H1 (cell line): ENCODE results near the gene NOC2L. TPM values are rescaled to one million over a fixed set of nuclear protein-coding genes. Genes with fewer than 3 reads are reported as not detected.

ENCODE experiments used
- CTCF ChIA-PET: fragments of 300-600 bp; sonication (Branson Sonifier 250); formaldehyde crosslinking; loops from one replicate; lab custom pipeline; 2021; ENCODE audit not compliant: partially characterized antibody; lab: Charles Lee
- POLR2A ChIA-PET: fragments of 300-600 bp; sonication (Branson Sonifier 250); formaldehyde crosslinking; loops from one replicate; lab custom pipeline; 2021; ENCODE audit warnings: inconsistent platforms; ENCODE audit not compliant: partially characterized antibody; lab: Charles Lee
- DNase-seq, 2 experiments: peaks; one replicate each; pipeline versions ENCODE4 v3.0.0 to v3.0.0-alpha.2; 2010 to 2022; ENCODE audit warnings: low spot score in 2 of 2, low read depth in 1 of 2, mixed read lengths in 1 of 2
- FAIRE-seq: peaks from 2 replicates; lab custom pipeline; 2011; peaks lifted over from hg19 to GRCh38; lab: Jason Lieb, UNC
- H2AFZ ChIP-seq: 2 replicates; pipeline ENCODE4 v1.8.1; 2012; ENCODE audit warnings: low read length, inconsistent platforms
- H2AK5ac ChIP-seq: 2 replicates; pipeline ENCODE4 v1.6.1; 2013; ENCODE audit warnings: low read depth, low read length
- H2BK120ac ChIP-seq: replicated peaks from 2 replicates; pipeline ENCODE3; 2013; ENCODE audit warnings: low read depth, low read length, inconsistent platforms
- H2BK12ac ChIP-seq: 2 replicates; pipeline ENCODE4 v1.6.1; 2013; ENCODE audit warnings: low read depth, low read length
- H2BK15ac ChIP-seq: 2 replicates; pipeline ENCODE4 v1.6.1; 2013; ENCODE audit warnings: low read length
- H2BK20ac ChIP-seq: 2 replicates; pipeline ENCODE4 v1.6.1; 2013; ENCODE audit warnings: low read length
- H2BK5ac ChIP-seq: 2 replicates; pipeline ENCODE4 v1.6.1; 2013; ENCODE audit warnings: low read depth, low read length
- H3K14ac ChIP-seq: 2 replicates; pipeline ENCODE4 v1.6.1; 2013; ENCODE audit warnings: inconsistent platforms; ENCODE audit not compliant: insufficient read length
- H3K18ac ChIP-seq: 2 replicates; pipeline ENCODE4 v1.6.1; 2013; ENCODE audit warnings: low read length; ENCODE audit errors: extremely low read depth
- H3K23ac ChIP-seq: 2 replicates; pipeline ENCODE4 v1.6.1; 2013; ENCODE audit warnings: inconsistent platforms; ENCODE audit not compliant: insufficient read length
- H3K23me2 ChIP-seq: 2 replicates; pipeline ENCODE4 v1.6.1; 2013; ENCODE audit warnings: low read depth, low read length
- H3K27ac ChIP-seq: 2 replicates; pipeline ENCODE4 v1.6.1; 2011; ENCODE audit warnings: low read depth, low read length, inconsistent platforms
- H3K27me3 ChIP-seq, 4 experiments: replicated peaks in 1 of 4; 1 replicate in 1 of 4; 2 replicates in 3 of 4; pipeline versions ENCODE4 v1.6.1 to v1.8.1; 2011 to 2013; ENCODE audit warnings: low read length in 3 of 4, mild to moderate bottlenecking in 3 of 4, inconsistent platforms in 2 of 4, mixed read lengths in 2 of 4, moderate library complexity in 1 of 4; ENCODE audit not compliant: control insufficient read depth in 3 of 4, insufficient read depth in 3 of 4; ENCODE audit errors: extremely low read depth in 1 of 4
- H3K36me3 ChIP-seq, 4 experiments: 2 replicates each; pipeline versions ENCODE4 v1.6.1 to v1.8.1; 2011 to 2013; ENCODE audit warnings: mild to moderate bottlenecking in 4 of 4, low read length in 3 of 4, moderate library complexity in 2 of 4, control low read depth in 1 of 4, inconsistent platforms in 1 of 4; ENCODE audit not compliant: insufficient read depth in 4 of 4, control insufficient read depth in 2 of 4
- H3K4ac ChIP-seq: replicated peaks from 2 replicates; pipeline ENCODE3; 2013; ENCODE audit warnings: low read length, low read depth, mixed read lengths, inconsistent platforms; ENCODE audit not compliant: insufficient read length
- H3K4me1 ChIP-seq, 4 experiments: replicated peaks in 1 of 4; 1 replicate in 1 of 4; 2 replicates in 3 of 4; pipeline versions ENCODE4 v1.6.1 to v1.8.1; 2011 to 2013; ENCODE audit warnings: low read length in 3 of 4, inconsistent platforms in 2 of 4, mixed read lengths in 1 of 4; ENCODE audit not compliant: insufficient read depth in 4 of 4, control insufficient read depth in 3 of 4
- H3K4me2 ChIP-seq, 2 experiments: 2 replicates each; pipeline versions ENCODE4 v1.6.1 to v1.8.1; 2011 to 2013; ENCODE audit warnings: low read depth in 2 of 2, low read length in 2 of 2, control low read depth in 1 of 2, inconsistent platforms in 1 of 2, mild to moderate bottlenecking in 1 of 2; ENCODE audit not compliant: insufficient read depth in 1 of 2
- H3K4me3 ChIP-seq, 4 experiments: fragments of 200-600, 300-600 bp in 1 of 4; sonication (generic), shearing (Covaris generic), sonication (Bioruptor Twin) in 1 of 4; 2 replicates each; pipeline versions ENCODE4 v1.5.1 to v1.8.1; 2011 to 2016; ENCODE audit warnings: low read length in 4 of 4, low read depth in 3 of 4, control low read depth in 2 of 4, inconsistent platforms in 2 of 4, mild to moderate bottlenecking in 2 of 4, mixed read lengths in 1 of 4, moderate library complexity in 1 of 4; ENCODE audit not compliant: insufficient read depth in 2 of 4; ENCODE audit errors: extremely low read depth in 1 of 4
- H3K56ac ChIP-seq: replicated peaks from 2 replicates; pipeline ENCODE3; 2013; ENCODE audit warnings: low read depth, mild to moderate bottlenecking, mixed read lengths, low read length, inconsistent platforms; ENCODE audit not compliant: insufficient read length
- H3K79me1 ChIP-seq: 2 replicates; pipeline ENCODE4 v1.6.1; 2013; ENCODE audit warnings: low read depth, low read length, control low read depth
- H3K79me2 ChIP-seq, 2 experiments: 2 replicates each; pipeline versions ENCODE4 v1.6.1 to v1.8.1; 2012 to 2013; ENCODE audit warnings: low read length in 2 of 2, mild to moderate bottlenecking in 2 of 2, inconsistent platforms in 1 of 2; ENCODE audit not compliant: insufficient read depth in 2 of 2, control insufficient read depth in 1 of 2
- H3K9ac ChIP-seq, 4 experiments: replicated peaks in 1 of 4; 1 replicate in 1 of 4; 2 replicates in 3 of 4; pipeline versions ENCODE4 v1.6.1 to v1.8.1; 2011 to 2013; ENCODE audit warnings: low read depth in 3 of 4, low read length in 3 of 4, control low read depth in 2 of 4, mild to moderate bottlenecking in 2 of 4, moderate library complexity in 2 of 4, inconsistent platforms in 1 of 4; ENCODE audit errors: extremely low read depth in 1 of 4
- H3K9me3 ChIP-seq, 2 experiments: 2 replicates each; pipeline versions ENCODE4 v1.6.1 to v1.8.1; 2012 to 2013; ENCODE audit warnings: mild to moderate bottlenecking in 2 of 2, moderate library complexity in 2 of 2, control low read depth in 1 of 2, inconsistent platforms in 1 of 2, low read depth in 1 of 2, low read length in 1 of 2, mixed read lengths in 1 of 2; ENCODE audit not compliant: insufficient read depth in 2 of 2
- H4K20me1 ChIP-seq, 2 experiments: replicated peaks in 1 of 2; 2 replicates each; pipeline versions ENCODE3 to v1.8.1; 2011 to 2013; ENCODE audit warnings: inconsistent platforms in 2 of 2, low read length in 2 of 2, mild to moderate bottlenecking in 1 of 2; ENCODE audit not compliant: insufficient read depth in 2 of 2, control insufficient read depth in 1 of 2
- H4K5ac ChIP-seq: 2 replicates; pipeline ENCODE4 v1.6.1; 2013; ENCODE audit warnings: low read length, low read depth, mixed read lengths, inconsistent platforms; ENCODE audit not compliant: insufficient read length
- H4K8ac ChIP-seq: 2 replicates; pipeline ENCODE4 v1.8.0; 2013; ENCODE audit warnings: mild to moderate bottlenecking, moderate library complexity, low read length, inconsistent platforms; ENCODE audit not compliant: insufficient read depth; ENCODE audit errors: extremely low read depth
- H4K91ac ChIP-seq: replicated peaks from 2 replicates; pipeline ENCODE3; 2013; ENCODE audit warnings: low read length, mixed read lengths, inconsistent platforms; ENCODE audit not compliant: insufficient read length
- ASH2L ChIP-seq: fragments of 200-600, 300-600 bp; sonication (generic); IDR thresholded peaks from one replicate; pipeline ENCODE4 v1.7.1; 2017; ENCODE audit warnings: low read length
- ATF2 ChIP-seq: IDR thresholded peaks from 2 replicates; pipeline ENCODE4 v1.6.1; 2012; ENCODE audit warnings: low read length, inconsistent platforms
- CEBPB ChIP-seq: IDR thresholded peaks from 2 replicates; pipeline ENCODE4 v1.6.1; 2012; ENCODE audit warnings: low read depth, low read length
- GABPA ChIP-seq: IDR thresholded peaks from 2 replicates; pipeline ENCODE4 v1.6.1; 2011; ENCODE audit warnings: mild to moderate bottlenecking, low read length, moderate library complexity, borderline replicate concordance; ENCODE audit not compliant: insufficient read depth
- KDM1A ChIP-seq: fragments of 200-600, 300-600 bp; sonication (generic); IDR thresholded peaks from 2 replicates; pipeline ENCODE4 v1.7.1; 2016; ENCODE audit warnings: mild to moderate bottlenecking, low read length, borderline replicate concordance
- KDM5A ChIP-seq: fragments of 200-600 bp; IDR thresholded peaks from 2 replicates; pipeline ENCODE4 v1.7.1; 2012; ENCODE audit warnings: mild to moderate bottlenecking, low read length, inconsistent platforms, mixed read lengths
- MAX ChIP-seq: IDR thresholded peaks from 2 replicates; pipeline ENCODE4 v1.6.1; 2012; ENCODE audit warnings: inconsistent platforms
- SP1 ChIP-seq: IDR thresholded peaks from 2 replicates; pipeline ENCODE4 v1.6.1; 2011; ENCODE audit warnings: low read depth, low read length
- WGBS, 2 experiments: shearing (Covaris generic) in 1 of 2; methylation state at CpG; one replicate each; pipeline versions ENCODE4 v1.1.6 to v1.1.7; 2013 to 2015; ENCODE audit warnings: low lambda C conversion rate in 2 of 2, mixed read lengths in 2 of 2, inconsistent platforms in 1 of 2, low coverage in 1 of 2, missing lambda C conversion rate in 1 of 2; ENCODE audit not compliant: insufficient replicate concordance in 2 of 2, insufficient coverage in 1 of 2, insufficient read length in 1 of 2; ENCODE audit errors: extremely low coverage in 1 of 2, missing lambda C conversion rate in 1 of 2; 5-methylcytosine and 5-hydroxymethylcytosine counted together
- polyA plus RNA-seq, 7 experiments: library from polyadenylated mRNA; depleted of rRNA in 3 of 7; stranded (reverse) in 5 of 7; unstranded in 2 of 7; fragments of >200 nt in 5 of 7; fragments of 200-250 nt in 2 of 7; gene quantifications; 1 replicate in 5 of 7; 2 replicates in 1 of 7; 4 replicates in 1 of 7; pipeline versions ENCODE4 v1.2.1 to v1.2.3, GENCODE V29; 2011 to 2013; ENCODE audit warnings: missing spikeins in 2 of 7, mixed read lengths in 2 of 7
- total RNA-seq: library from RNA; stranded (reverse); fragmentation: NEBNext Ultra II Directional; extraction: Animal tissue kit (Norgen Biotek cat#: 25700); gene quantifications from 2 replicates; pipeline ENCODE4 v1.2.1, GENCODE V29; 2021

Gene NOC2L
- total and polyA plus RNA-seq, 2 of the 8 experiments (the other 6 are each of a cell fraction or from before 2014, with no cell fraction given) = 74.7 to 130 TPM

- Histone ChIP-seq H2AK5ac (no peak overlapping the region), H2BK15ac (no peak overlapping the region)
- POLR2A ChIA-PET = interaction anchor here (1.2 kb wide), 1 partner anchor 8 kb away, joined by 3 read pairs; no protein-coding TSS in a partner anchor
- TF ChIP-seq ASH2L (no peak), MAX (no peak), KDM1A (no peak), SP1 (no peak), KDM5A (no peak), CEBPB (no peak), ATF2 (no peak), GABPA (no peak)
These were observed 11.1 kb downstream of the NOC2L start for GRCh38 chr1:947958-948357.

More at GRCh38 chr1:947958-948357, 11.1 kb downstream of the NOC2L start:
- H3K4ac ChIP-seq = no peak overlapping the region
- no peak overlapping the region for H3K18ac ChIP-seq
- H4K8ac ChIP-seq = no peak overlapping the region
- H3K9me3 ChIP-seq = no peaks in the 10 kb centered on the region
- no peaks in the 10 kb centered on the region for H3K23me2 ChIP-seq
- H3K79me2 ChIP-seq = no peaks in the 10 kb centered on the region; a peak in 1 of 4 replicates
- H4K91ac ChIP-seq = no peak overlapping the region
- no peak overlapping the region for H3K14ac ChIP-seq
- peaks cover 2 to 47% (median 35%) of the 10 kb centered on the region in 4 experiments for H3K36me3 ChIP-seq
- H3K9ac ChIP-seq = no peak overlapping the region
- peaks cover 2 to 9% (median 8%) of the 10 kb centered on the region in 4 experiments; a peak in 6 of 7 replicates for H3K27me3 ChIP-seq
- peaks cover under 1 to 5% (median 3%) of the 10 kb centered on the region in 4 experiments; a peak in 6 of 7 replicates for H3K4me1 ChIP-seq
- no peak overlapping the region for H3K23ac ChIP-seq
- peaks cover 8% of the 10 kb centered on the region for H3K79me1 ChIP-seq
- no peak for DNase-seq
- CTCF ChIA-PET = interaction anchor here (0.6 to 1.9 kb wide), 3 partner anchors 10 to 243 kb away, joined by 3 to 6 read pairs (median 4); no protein-coding TSS in a partner anchor
- H2BK20ac ChIP-seq = no peak overlapping the region
- no peak overlapping the region for H3K4me2 ChIP-seq
- H2BK5ac ChIP-seq = no peak overlapping the region
- no peak for FAIRE-seq
- H4K20me1 ChIP-seq = peaks cover 22 to 44% of the 10 kb centered on the region in 2 experiments
- no peak overlapping the region for H3K56ac ChIP-seq
- 85% methylated on average over 8 of the region's 15 CpGs; no CpG with 5 or more reads in 1 of the 2 experiments for WGBS, 2 experiments
- H4K5ac ChIP-seq = no peak overlapping the region
- H2BK120ac ChIP-seq = no peak overlapping the region
- H3K27ac ChIP-seq = no peak overlapping the region
- no peak overlapping the region for H2BK12ac ChIP-seq
- no peak overlapping the region for H3K4me3 ChIP-seq
- no peak overlapping the region for H2AFZ ChIP-seq
